ENCODE data around the gene CD1B. TPM values are rescaled to one million over a fixed set of nuclear protein-coding genes. Genes with fewer than 3 reads are reported as not detected.

Gene CD1B
- total RNA-seq, 6 experiments from 2014 or later, result not detected

DNA sequence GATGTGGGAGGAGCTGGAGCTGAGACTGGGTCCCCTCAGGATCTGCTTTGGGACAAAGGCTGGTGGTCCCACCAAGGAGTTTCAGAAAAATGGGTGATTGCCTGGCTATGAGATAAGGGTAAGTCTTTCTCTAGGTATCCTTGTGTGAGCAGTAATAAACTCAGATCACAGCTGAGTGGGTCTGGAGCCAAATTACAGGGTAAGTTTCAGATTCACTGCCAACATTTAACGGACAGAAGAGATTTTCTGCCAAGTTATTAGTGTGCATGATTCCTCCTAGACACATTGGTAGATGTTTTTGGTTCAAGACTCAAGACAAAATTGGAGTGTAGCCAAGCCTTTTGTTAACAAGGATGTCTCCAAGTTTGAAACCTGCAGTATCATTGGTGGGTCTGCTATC lies 7.5 kb downstream of the CD1B start:
- H3K4me1 ChIP-seq, result no peaks in the 10 kb centered on the region
- intact Hi-C loops (cut with DNase I), result no loop called here
- no peaks in the 10 kb centered on the region for H3K36me3 ChIP-seq
- H3K4me3 ChIP-seq, result no peak overlapping the region
- H3K27ac ChIP-seq, result no peak overlapping the region
- no peaks in the 10 kb centered on the region for H3K27me3 ChIP-seq
- TF ChIP-seq, protein P1, sequence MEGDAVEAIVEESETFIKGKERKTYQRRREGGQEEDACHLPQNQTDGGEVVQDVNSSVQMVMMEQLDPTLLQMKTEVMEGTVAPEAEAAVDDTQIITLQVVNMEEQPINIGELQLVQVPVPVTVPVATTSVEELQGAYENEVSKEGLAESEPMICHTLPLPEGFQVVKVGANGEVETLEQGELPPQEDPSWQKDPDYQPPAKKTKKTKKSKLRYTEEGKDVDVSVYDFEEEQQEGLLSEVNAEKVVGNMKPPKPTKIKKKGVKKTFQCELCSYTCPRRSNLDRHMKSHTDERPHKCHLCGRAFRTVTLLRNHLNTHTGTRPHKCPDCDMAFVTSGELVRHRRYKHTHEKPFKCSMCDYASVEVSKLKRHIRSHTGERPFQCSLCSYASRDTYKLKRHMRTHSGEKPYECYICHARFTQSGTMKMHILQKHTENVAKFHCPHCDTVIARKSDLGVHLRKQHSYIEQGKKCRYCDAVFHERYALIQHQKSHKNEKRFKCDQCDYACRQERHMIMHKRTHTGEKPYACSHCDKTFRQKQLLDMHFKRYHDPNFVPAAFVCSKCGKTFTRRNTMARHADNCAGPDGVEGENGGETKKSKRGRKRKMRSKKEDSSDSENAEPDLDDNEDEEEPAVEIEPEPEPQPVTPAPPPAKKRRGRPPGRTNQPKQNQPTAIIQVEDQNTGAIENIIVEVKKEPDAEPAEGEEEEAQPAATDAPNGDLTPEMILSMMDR (IDR thresholded peaks at IDR 0.05), result no peak
- TF ChIP-seq POLR2A (IDR thresholded peaks at IDR 0.05), result no peak
- no peak for ATAC-seq
- no peak for DNase-seq
- WGBS (ENCODE audit: insufficient coverage, low coverage, low lambda C conversion rate, missing lambda C conversion rate), result 38% methylated on average over 1 of the region's 1 CpG
- H3K9me3 ChIP-seq, result no peaks in the 10 kb centered on the region

DNA sequence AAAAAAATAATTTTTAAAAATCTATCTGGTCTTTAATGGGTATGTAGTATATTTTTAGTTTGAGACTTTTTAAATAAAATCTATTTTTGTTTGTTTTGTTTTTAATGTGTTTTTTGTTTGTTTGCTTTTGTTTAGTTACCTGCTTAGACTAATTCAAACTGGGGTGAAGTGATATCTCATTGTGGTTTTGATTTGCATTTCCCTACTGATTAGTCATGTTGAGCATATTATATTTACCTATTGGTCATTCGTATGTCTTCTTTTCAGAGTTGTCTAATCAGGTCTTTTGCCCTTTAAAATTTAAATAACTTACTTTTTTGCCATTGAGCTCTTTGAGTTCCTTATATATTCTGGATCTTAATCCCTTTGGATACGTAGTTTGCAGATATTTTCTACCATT lies 20.3 kb downstream of the CD1B start:
- no peaks in the 10 kb centered on the region for H3K27me3 ChIP-seq
- intact Hi-C loops (cut with DNase I), result no loop called here
- no peaks in the 10 kb centered on the region for H3K9me3 ChIP-seq
- H3K27ac ChIP-seq, result no peak overlapping the region
- no peaks in the 10 kb centered on the region for H3K4me1 ChIP-seq
- TF ChIP-seq, protein P1 (IDR thresholded peaks at IDR 0.05), result no peak
- no peak for TF ChIP-seq POLR2A (IDR thresholded peaks at IDR 0.05)
- DNase-seq, result no peak
- ATAC-seq, result no peak
- H3K4me3 ChIP-seq, result no peak overlapping the region
- H3K36me3 ChIP-seq, result no peaks in the 10 kb centered on the region
- WGBS (ENCODE audit: insufficient coverage, low coverage, low lambda C conversion rate, missing lambda C conversion rate), result 61% methylated on average over 2 of the region's 2 CpGs

DNA sequence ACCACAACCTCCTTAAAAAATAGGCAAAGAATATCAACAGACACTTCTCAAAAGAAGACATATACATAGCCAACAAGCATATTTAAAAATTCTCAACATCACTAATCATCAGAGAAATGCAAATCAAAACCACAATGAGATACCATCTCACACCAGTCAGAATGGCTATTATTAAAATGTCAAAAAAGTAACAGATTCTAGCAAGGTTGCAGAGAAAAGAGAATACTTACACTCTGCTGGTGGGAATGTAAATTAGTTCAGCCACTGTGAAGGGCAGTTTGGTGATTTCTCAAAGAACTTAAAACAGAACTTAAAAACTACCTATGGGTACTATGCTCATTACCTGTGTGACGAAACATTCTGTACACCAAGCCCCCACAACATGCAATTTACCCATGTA lies 20.7 kb downstream of the CD1B start:
- no peaks in the 10 kb centered on the region for H3K36me3 ChIP-seq
- H3K27ac ChIP-seq, result no peak overlapping the region
- no peak for ATAC-seq
- no peaks in the 10 kb centered on the region for H3K4me1 ChIP-seq
- WGBS (ENCODE audit: insufficient coverage, low coverage, low lambda C conversion rate, missing lambda C conversion rate), result 25% methylated on average over 1 of the region's 1 CpG
- H3K4me3 ChIP-seq, result no peak overlapping the region
- no peak for DNase-seq
- H3K9me3 ChIP-seq, result no peaks in the 10 kb centered on the region
- intact Hi-C loops (cut with DNase I), result no loop called here
- H3K27me3 ChIP-seq, result no peaks in the 10 kb centered on the region
- no peak for TF ChIP-seq POLR2A (IDR thresholded peaks at IDR 0.05)
- TF ChIP-seq, protein P1 (IDR thresholded peaks at IDR 0.05), result no peak

DNA sequence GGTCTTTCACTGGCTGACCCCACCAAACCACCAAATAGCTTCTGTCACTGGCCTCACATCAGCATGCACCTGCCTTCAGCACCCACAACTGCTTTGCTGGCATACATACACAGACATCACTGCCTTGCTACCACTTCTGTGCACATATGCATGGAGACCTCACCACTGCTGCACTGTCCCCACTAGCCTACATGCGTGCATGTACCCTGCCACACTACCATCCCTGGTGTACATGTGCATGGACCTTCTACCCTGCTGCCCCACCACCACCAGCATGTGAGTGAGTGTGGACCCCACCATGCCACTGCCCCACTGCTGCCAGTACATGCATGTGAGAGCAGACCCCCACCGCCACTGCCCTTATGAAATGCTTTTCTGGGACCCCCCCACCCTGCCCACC lies 35.5 kb downstream of the CD1B start:
- TF ChIP-seq, protein P1 (IDR thresholded peaks at IDR 0.05), result no peak
- TF ChIP-seq POLR2A (IDR thresholded peaks at IDR 0.05), result no peak
- no peak for DNase-seq
- Histone ChIP-seq H3K9me3 (no peaks in the 10 kb centered on the region), H3K4me1 (no peaks in the 10 kb centered on the region), H3K27ac (no peak overlapping the region), H3K4me3 (no peak overlapping the region), H3K36me3 (no peaks in the 10 kb centered on the region), H3K27me3 (no peaks in the 10 kb centered on the region)
- intact Hi-C loops (cut with DNase I), result no loop called here
- 40% methylated on average over 1 of the region's 2 CpGs for WGBS (ENCODE audit: insufficient coverage, low coverage, low lambda C conversion rate, missing lambda C conversion rate)
- ATAC-seq, result peak in 1 of 4 donors; percentile 35

DNA sequence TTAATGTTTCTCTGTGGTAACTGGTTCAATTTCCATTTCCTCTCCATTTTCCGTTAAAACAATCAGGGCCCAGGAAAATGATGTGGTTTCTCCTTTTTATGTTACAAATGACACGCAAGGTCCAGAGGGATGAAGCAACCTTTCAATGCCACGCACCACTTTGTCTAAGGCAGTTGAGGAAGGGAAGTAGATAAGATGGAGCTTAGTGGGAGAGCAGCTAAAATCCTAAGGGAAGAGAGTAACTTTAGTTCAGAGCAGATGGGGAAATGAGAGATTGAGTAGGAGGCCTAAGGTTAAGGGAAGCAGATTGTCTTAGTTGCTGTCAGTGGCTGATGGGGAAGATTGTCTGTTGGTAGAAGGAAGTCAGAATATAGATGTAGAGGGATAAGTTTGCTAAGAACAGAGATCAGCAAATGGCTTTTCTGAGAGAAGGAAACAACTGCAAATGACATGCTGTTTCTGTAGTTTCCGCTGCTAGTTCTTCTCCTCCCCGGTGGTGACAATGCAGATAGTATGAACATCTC lies 40.9 kb downstream of the CD1B start:
- intact Hi-C loops (cut with DNase I), result no loop called here
- Histone ChIP-seq H3K27me3 (peaks cover 0 to 2% of the 10 kb centered on the region in 2 donors), H3K4me3 (no peak overlapping the region), H3K27ac (no peak overlapping the region), H3K36me3 (no peaks in the 10 kb centered on the region), H3K4me1 (no peaks in the 10 kb centered on the region), H3K9me3 (no peaks in the 10 kb centered on the region)
- peak in 3 of 4 donors; percentile 19 to 39 (median 30) for ATAC-seq
- WGBS (ENCODE audit: insufficient coverage, low coverage, low lambda C conversion rate, missing lambda C conversion rate), result 46% methylated on average over 5 of the region's 5 CpGs
- no peak for TF ChIP-seq POLR2A (IDR thresholded peaks at IDR 0.05)
- TF ChIP-seq, protein P1 (IDR thresholded peaks at IDR 0.05), result no peak
- DNase-seq, result no peak
